GM18870 (cell line): Measurements from ENCODE around the gene EPG5.
"Not testable (repeated sequence)": the region's sequence is repeated elsewhere in the genome, so short reads cannot be mapped to it uniquely, and the experiment has no call there.

Experiments
- ATAC-seq: cut with Tn5 transposase; IDR thresholded peaks from one replicate; pipeline ENCODE4 v1.9.1; 2021; ENCODE audit warnings: moderate library complexity; ENCODE audit not compliant: unreplicated experiment

EPG5 gene

DNA sequence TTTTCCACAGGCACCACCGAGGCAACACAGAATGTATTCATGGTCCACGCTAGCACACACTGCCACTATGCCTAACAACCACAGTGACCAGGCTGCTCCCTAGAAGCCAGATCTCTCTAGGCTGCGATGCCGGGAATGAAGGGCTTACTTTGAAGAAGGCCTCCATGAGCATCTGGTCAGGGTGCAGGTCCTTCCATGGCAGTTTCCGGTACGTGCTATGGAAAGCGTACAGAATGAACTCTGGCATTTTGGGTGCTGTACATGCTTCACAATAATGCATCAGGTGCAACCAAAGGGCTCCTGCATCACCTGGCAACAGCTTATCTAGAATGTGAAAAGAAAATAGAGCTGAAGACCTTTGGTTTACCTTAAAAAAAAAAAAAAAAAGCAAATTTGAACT, 96.7 kb downstream of the EPG5 start:
- ATAC-seq = no peak

DNA sequence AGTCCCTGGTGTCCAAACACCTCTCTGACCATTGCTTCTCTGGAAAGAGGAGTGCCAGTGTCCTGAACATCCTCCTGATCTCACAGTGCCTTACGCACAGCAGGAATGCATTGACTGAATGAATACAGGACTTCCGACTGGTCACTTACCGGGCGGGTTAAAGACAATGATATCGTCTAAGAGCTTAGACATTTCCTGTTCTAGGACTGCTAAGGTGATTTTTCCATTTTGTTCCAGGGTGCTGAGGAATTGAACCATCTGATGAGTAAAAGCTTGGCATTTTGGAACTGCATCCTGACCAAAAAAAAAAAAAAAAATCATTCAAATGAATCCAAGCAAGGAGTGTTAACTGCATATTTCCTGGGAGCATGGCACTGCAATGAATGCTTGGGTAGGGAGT, 101.7 kb downstream of the EPG5 start:
- no peak for ATAC-seq

DNA sequence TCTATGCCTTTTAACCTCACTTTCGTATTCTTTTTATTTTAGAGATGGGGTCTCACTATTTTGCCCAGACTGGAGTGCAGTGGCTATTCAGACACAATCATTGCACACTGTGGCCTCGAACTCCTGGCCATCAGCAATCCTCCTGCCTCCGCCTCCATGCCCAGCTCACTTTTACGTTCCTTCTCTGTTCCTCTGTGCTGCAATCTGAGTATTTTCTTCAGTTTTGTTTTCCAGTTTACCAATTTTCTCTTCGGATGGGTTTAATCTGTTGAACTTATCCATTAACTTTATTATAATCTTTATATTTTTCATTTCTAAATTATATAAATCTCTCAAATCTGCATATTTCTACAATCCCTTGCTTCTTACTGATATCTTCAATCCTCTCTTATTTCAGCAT, 103.0 kb downstream of the EPG5 start:
- no peak for ATAC-seq

GRCh38 chr18:45863469-45863868, 103.7 kb downstream of the EPG5 start:
- ATAC-seq = no peak

DNA sequence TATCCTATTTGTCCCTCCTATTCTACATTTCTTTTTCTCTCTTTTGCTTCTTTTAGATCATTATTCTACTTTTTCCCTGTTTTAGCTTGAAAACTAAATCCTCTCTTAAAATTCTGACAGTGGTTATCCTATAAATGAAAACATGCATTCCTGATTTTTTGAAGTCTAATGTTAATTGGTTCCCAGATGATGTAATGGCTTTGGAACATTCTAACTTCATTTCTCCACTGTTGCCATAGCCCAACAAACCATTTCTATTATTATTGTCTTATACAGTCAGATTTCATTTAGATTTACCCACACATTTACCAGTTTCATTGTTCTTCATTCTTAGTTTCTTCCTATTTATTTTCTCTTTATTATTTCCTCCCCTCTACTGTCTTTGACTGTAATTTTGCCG, 105.2 kb downstream of the EPG5 start:
- no peak for ATAC-seq

DNA sequence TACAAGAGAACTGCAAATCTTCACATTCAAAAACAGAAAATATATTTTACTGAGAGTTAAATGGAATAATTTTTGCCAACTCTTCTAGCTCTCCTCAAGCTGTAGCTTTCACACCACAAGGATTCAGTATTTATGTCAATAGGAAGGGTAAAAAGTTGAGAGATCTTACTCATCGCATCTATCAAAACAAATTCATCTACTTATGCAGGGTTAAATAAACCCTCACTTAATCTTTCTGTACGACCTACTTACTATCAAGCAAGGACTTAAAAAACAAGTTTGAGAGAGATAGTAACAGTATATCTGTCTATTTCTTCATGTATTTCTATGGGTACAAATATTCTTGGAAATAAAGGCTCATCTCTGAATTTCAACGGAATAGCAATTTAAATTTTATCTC, 106.2 kb downstream of the EPG5 start:
- no peak for ATAC-seq

DNA sequence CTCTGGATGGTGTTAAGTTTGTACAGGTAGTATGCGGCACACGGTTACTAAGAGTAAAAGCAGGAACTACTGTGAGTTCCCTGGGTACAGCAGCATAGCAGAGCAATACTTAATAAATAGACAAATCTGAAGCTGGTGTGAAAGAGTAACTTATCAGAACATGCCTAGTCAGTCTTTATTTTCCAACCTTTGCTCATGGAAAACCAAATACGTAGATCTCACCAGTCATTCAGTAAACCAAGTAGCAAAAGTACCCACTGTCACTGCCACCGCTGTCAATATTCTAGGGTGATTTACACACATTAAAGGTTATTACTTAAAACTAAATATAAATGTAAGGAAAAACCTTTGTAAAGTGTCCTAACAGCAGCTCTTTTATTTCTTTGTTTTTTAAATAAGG, 106.6 kb downstream of the EPG5 start:
- no peak for ATAC-seq

- no peak for ATAC-seq
These were observed 107.8 kb downstream of the EPG5 start for GRCh38 chr18:45859334-45859733.

DNA sequence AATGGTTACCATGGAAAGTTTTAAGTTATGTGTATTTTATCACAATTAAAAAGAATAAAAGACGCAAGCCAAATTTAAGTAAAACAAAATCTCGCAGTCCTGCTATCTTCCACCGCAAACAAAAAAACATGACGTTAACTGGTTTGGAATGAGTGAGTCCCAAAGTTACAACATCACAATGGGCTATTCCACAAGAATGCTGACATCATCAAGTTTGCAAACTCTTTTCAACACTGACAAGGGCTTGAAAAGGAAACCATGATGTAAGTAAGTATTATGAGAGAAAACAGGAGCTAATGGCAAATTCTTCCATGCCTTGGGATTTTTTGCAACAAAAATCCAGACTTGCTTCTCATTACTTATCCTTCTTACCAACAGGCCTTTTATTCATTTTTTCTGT, 110.6 kb downstream of the EPG5 start:
- no peak for ATAC-seq

DNA sequence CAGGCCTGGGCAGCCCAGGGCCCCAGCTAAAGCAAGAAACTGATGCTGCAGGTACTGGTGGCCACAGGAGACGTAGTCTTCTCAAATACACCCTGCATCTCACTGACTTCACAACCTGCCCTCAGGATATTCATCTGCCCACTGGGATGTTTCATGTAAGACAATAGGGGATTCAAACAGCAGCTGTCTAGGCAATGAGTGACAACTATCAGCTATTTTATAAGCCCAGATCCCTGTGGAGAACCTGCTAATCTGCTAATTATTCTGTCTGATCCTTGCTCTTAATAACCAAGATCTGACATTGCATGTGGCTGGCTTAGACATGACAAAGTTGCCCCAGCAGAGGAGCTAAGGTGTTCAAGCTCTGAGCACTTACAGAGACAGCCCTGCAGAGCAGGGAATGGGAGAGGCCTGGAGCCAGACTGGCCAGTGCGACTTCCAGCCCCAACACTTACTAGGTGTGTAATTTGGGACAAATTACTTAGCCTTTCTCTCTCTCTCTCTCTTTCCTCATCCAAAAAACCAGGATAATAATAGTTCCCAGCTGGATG, 113.0 kb downstream of the EPG5 start:
- no peak for ATAC-seq

GRCh38 chr18:45852631-45853030, 114.5 kb downstream of the EPG5 start:
- no peak for ATAC-seq

- no peak for ATAC-seq
These were observed 115.8 kb downstream of the EPG5 start for GRCh38 chr18:45851161-45851925.

DNA sequence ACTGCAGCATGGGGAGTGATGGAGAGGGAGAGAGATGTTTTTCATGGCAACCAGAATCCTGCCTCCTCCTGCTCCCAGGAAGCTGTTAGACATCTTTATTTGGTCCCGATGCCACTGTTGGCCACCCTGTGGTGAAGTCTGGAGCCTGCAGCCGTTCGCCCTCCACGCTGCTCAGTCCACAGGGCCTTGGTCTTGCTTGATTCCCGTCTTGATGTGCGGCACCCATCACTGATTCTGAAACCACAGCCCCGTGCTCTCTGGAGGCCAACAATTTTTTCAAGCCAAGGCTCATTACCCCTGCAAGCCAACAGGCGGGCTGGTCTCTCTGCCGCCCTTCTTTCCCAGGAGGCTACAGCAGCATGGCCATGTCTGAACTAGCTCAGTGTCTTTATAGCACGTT, 117.1 kb downstream of the EPG5 start:
- ATAC-seq = no peak

DNA sequence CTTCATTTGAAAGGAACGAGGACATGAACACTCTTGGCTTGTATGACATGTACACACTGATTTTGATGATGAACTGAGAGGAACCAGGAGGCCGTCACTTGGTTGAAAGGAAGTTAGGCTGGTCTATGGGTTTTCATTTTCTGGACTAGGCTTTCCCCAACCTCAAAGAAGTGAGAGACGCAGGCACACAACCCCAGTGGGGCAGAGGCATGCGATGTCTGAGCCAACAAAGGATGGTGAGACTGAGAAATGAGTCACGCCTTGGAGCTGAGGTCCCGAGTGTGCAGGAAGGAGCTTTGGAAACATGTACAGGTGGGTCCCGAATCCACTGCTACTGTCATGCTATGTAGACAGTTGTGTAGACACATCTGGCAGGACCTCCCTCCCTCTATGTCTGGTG, 117.6 kb downstream of the EPG5 start:
- no peak for ATAC-seq

- ATAC-seq = not testable (repeated sequence)
These were observed 118.5 kb downstream of the EPG5 start for GRCh38 chr18:45848643-45849042.

DNA sequence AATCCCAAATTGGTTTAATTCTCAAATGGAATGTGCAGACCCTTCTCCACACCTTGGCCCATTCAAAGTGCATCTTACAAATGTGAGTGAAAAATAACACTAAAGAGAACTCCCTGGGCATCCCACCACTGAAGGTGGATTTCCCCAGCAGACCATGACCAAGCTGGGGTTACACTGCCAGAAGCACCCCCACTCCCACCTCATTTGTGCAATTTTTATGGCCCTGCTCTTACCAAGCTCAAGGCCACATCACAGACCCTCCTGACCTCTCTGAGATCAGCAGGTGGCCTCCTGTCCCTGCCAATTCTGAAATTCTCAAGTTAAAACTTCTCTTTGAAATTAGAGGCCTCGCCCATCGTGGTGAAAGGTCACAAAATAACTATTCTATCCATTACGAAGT, 120.0 kb downstream of the EPG5 start:
- ATAC-seq = no peak

GRCh38 chr18:45845410-45845809, 121.7 kb downstream of the EPG5 start:
- ATAC-seq = no peak

- no peak for ATAC-seq
These were observed 122.2 kb downstream of the EPG5 start for GRCh38 chr18:45844938-45845337.

DNA sequence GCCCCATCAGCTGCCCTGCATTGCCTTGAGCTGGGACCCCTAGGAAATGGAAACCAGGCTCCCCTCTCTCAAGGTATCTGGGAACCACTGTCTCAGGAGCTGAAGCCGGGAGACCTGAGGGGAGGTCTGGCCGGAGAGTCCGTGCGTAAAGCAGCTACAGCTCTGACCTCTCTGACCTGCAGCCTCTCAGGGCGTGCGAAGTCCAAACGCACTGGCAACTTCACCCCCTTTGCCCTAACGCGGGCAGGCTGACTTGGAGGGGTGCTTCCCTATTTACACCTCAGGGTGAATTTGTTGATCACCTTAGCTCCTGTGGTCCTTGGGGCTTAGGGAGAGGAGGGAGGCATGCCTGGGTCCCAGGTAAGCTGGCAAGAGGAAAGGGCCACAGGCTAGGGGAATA, 124.1 kb downstream of the EPG5 start:
- ATAC-seq = no peak

GRCh38 chr18:45841765-45842442, 125.2 kb downstream of the EPG5 start:
- ATAC-seq = no peak

- no peak for ATAC-seq
These were observed 125.9 kb downstream of the EPG5 start for GRCh38 chr18:45841060-45841764.
